Measurements from ENCODE around the gene SLC25A25.

SLC25A25 gene

DNA sequence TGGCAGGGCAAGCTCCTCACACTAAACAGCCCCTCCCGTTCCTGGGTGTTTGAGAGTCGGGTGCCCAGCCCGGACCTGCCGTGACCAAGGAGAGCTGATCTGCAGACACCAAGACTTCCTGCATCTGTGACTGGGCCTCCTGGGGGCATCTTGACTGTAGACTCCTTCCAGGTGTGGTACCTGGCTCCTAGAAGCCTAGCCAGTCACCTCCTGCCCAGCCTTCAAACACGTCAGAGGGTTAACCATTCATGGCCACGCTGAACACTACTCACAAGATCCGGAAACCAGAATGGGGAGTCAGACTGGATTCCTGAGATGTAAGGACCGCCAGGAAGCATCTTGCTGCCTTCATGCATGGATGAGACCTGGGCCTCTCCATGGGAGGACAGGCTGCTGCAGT is 77.5 kb downstream of the SLC25A25 start:
- DNase-seq (ENCODE audit: low read depth) = no peak

DNA sequence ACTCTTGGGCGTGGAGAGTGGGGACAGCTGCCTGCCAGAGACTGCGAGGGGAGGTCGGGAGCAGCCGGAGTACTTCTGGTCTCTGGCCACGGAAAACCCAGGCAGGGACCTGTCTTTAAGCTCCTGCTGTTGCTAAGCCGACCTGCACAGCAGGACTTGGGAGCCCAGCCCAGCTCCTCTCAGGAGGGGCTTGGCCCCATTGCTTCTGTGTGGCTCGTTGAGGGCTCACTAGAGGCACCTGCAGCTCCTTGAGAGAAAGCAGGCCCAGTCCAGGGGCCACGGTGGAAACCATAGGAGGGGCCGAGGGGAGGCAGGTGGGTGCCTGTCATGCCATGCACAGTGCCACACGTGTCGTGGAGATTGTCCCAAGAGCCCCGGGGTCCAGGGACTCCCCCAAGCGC is 77.9 kb downstream of the SLC25A25 start:
- DNase-seq (ENCODE audit: low read depth) = no peak

DNA sequence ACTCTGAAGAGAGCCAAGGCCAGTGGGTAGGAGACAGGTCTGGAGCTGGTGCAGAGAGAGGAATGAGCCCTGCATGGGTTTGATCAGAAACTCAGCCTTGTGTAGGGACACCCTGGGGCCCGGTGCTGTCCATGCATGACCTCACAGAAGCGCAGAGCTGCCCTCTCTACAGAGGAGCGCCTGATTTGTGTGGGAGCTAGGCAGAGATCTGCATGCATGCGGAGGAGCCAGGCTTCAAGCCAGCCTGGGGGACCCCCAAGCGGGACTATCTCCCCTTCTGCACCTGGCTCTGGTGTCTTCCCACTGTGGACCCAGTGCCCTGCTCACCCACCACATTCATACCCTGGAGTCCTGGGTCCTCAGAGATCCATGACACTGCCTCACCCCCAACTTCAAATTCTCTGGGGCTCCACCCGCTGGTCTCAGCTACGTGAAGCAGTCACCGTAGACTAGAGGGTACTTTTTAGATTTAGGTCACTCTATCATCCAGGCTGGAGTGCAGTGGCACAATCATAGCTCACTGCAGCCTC is 78.6 kb downstream of the SLC25A25 start:
- no peak for DNase-seq (ENCODE audit: low read depth)

DNA sequence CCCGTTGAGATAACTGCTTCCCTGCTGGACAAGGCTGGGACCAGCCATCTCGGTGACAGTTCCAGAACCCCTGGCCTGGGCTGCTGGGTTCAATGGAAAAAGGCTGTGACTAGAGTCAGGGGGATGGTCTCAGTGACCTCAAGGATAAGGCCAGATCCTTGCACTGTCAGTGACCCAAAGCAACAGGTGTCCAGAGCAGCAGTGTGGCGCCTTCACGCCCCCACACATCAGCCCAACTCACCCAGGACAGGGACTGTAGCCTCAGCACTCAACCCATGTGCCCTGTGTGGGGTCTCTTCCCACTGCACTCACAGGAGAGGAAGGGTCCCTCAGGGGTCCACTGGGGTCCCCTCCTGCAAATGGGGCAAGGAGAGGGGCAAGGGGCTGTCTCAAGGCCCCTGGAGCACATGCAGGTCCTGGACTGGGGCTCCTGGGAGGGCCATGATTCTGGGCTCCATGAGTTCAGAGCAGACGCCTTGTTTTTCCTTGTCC is 80.5 kb downstream of the SLC25A25 start:
- no peak for DNase-seq (ENCODE audit: low read depth)

DNA sequence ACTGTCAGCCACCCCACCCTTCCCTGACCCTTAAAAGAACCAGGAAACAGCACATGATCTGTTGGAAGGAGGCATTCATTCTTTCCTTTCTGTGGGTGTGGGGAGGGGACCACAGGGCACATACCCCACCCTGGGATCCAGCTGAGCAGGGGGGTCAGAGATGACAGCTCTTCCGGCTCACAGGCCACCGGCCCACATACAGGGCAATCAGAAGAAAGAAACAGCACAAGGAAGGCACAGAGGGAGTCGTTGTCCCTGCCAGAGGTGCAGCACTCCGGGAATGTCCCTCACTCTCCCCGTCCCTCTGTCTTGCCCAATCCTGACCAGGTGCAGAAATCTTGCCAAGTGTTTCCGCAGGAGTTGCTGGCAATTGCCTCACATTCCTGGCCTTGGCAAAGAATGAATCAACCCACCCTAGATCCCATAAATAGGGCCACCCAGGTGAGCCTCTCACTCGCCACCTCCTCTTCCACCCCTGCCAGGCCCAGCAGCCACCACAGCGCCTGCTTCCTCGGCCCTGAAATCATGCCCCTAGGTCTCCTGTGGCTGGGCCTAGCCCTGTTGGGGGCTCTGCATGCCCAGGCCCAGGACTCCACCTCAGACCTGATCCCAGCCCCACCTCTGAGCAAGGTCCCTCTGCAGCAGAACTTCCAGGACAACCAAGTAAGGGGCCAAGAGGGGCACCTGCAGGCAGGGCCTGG is 81.1 kb downstream of the SLC25A25 start, which contains the start of gene LCN2:
TSS of gene LCN2 (plus strand) at position 453 of the 701 bp plus-strand sequence. CDS start at position 526, 73 bp downstream.
- no peak for DNase-seq (ENCODE audit: low read depth)

DNA sequence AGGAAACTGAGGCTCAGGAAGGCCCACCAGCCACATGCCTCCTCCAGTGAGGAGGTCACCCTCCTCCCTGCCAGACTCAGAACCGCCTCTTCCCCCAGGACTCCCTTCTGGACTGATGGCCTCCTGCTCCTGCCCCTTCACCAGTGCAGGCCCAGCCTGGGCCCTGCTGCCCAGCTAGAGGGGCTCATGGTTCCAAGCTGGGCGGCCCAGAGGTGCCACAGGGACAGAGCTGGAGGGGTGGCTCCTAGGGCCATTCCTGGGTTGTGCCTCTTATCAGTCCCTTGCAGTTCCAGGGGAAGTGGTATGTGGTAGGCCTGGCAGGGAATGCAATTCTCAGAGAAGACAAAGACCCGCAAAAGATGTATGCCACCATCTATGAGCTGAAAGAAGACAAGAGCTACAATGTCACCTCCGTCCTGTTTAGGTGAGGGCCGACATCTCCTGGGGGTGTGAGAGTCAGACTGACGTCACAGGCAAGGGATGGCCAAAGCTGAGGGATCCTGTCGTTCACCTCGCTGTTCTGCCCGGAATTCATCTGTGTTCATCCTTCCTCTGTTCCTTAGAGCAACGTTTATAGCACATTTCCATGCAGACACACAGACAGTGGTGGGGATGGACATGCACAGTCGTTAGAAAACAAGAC is 82.0 kb downstream of the SLC25A25 start:
- no peak for DNase-seq (ENCODE audit: low read depth)

DNA sequence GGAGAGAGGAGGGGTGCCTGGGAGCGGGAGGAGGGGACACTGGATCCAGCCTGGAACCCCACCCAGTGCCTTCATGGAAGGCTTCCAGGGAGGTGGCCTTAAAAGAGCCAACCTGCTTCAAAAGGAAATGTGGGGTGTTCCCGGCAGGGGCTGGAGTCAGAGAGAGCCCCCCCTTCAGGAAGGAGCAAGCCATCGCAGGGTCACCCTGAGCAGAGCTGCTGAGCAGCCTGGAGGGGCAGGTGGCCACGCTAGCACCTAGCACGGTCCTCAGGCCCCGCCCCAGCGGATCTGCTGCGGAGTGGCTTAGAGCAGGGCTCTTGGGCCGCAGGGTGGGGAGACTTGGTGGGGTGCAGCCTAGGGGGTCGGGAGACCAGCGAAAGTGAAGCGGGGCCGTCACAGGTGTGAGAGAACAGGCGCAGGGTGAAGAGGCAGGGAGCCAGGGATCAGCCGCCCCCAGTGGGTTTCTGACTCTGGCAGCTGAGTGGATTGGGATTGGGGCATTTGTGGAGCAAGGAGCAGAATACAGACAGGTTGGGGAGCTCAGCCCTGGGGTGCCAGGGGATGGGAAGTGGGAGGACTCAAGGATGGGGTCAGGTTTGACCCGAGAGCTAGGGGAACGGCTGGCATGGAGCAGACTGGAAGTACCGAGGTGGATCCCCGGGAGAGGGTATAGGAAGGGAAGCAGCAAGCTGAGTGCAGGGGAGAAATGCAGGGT is 82.7 kb downstream of the SLC25A25 start:
- DNase-seq (ENCODE audit: low read depth) = no peak

DNA sequence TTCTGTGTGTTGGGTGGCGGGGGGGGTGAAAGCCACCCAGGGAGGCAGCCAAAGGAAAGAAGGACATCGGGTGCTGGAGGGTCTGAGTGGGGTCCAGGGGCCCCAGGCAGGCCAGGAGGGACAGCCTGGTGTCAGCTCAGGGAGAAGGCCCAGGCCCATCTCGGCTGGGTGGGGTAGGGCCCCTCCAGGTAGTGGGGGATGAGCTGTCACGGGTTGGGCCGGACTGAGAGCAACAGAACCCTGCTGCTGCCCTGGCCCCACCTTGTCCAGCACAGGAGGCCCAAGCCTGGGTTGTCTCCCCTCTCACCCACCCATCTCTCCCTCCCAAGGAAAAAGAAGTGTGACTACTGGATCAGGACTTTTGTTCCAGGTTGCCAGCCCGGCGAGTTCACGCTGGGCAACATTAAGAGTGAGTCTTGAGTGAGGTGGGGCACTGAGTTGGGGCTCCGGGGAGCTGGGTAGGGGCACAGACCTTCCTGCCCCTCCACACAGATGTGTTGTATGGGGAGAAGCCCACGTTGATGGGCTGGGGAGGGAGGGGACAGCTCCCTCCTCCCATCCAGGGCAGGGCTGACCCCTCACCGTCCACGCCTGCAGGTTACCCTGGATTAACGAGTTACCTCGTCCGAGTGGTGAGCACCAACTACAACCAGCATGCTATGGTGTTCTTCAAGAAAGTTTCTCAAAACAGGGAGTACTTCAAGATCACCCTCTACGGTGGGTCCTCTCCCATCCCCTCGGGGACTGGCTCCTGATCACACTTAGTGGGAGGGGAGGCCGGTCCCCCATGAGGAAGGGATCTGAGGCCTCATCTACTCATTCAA is 83.5 kb downstream of the SLC25A25 start:
- DNase-seq (ENCODE audit: low read depth) = no peak

DNA sequence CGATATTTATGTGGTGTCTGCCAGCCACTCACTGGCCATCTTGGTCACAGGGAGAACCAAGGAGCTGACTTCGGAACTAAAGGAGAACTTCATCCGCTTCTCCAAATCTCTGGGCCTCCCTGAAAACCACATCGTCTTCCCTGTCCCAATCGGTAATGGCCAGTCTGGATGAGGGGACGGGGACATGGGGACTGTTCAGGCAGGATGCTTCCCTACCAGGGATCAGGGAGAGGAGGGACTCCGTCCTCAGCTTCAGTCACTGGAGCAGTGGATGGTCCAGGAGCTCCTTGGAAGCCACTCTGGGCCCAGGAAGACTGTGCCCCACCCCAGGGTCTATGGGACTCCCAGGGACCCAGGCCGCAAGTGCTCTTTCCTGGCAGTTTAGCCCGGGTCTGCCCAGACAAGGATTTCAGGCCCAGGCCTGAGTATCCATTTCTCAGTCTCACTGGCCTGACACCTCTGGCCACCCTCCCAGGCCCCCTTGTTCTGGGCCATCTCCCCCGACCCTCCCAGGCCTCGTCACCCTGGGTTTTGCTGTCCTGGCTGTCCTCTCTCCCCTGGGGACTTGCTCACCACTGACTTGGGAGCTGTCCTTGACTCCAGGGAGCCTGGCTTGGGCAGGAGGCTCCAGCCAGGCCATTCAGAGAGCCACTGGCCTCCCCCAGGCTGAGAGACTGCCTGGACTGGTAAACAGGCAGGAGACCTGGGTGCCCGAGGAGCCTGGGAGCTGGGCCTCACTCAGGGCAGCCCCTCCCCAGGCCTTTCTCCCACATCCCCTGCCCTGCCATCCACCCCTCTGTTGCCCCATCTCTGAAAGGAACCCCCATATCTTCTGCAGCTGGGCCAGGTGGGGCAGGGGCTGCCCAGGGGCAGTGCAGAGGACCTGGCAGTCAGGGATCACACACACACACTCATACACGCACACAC is 84.4 kb downstream of the SLC25A25 start:
- no peak for DNase-seq (ENCODE audit: low read depth)

DNA sequence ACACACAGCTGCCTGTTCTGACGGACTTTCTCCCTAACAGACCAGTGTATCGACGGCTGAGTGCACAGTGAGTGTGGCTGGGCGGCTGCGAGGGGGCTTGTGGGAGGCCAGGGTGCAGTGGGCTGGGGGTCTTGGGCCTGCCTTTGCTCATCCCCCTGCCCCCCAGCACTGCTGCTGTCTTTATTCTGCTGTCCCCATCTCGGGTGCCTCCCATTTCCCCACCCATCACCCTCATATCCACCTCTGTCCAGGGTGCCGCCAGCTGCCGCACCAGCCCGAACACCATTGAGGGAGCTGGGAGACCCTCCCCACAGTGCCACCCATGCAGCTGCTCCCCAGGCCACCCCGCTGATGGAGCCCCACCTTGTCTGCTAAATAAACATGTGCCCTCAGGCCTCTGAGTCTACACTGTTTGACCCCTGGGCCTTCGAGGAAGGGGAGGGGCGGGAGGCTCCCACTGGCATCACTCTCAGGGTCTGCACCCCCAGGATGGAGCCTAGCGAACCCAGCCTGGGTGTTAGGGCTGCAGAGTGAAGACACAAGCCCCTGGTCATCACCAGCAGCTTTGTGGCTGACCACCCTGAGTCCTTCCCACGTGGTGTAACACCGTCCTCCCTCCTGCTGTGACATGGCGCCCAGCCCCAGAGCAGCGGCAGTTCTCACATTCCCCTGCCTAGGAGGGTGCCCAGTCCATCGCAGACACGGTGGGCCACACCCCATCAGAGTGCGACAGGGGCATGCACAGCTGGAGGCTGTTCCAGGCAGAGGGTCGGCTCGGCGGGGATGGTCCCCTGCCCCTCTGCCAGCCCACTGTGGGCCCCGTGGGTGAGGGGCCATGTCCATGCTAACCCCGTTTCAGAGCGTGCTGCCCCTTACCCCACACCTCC is 85.3 kb downstream of the SLC25A25 start:
- DNase-seq (ENCODE audit: low read depth) = no peak

DNA sequence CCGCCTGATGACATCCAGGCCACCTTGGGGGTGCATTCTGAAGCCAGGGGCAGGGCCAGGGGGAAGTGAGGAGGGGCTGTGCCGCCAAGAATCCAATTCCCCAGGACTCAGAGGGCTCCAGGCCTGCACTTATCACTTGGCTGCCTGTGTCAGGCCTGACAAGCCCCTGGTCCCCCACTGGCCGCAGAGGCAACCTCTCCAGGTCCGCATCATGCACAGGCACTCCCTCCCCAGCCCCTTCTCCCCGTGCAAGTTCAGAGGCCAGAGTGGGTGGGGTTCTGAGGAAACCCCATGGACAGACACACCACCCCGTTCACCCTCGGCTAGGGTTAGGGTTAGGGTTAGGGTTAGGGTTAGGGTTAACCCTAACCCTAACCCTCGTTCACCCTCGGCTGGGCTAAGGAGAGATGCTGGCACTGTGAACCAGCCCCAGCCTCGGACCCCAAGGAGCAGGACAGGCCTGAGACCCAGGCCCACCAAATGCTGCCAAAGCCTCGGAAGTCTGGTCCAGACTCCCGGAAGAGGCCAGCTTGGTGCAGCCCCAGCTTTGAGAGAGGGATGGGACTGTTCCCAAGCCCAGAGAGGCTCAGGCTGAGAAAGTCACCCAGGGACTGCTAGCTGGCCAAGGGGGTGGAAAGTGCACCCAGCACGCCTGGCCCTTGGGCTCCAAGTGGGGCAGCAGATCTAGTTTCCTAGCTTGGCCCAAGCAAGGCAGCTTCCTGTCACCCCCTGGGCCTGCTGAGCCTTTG is 86.1 kb downstream of the SLC25A25 start:
- DNase-seq (ENCODE audit: low read depth) = no peak

DNA sequence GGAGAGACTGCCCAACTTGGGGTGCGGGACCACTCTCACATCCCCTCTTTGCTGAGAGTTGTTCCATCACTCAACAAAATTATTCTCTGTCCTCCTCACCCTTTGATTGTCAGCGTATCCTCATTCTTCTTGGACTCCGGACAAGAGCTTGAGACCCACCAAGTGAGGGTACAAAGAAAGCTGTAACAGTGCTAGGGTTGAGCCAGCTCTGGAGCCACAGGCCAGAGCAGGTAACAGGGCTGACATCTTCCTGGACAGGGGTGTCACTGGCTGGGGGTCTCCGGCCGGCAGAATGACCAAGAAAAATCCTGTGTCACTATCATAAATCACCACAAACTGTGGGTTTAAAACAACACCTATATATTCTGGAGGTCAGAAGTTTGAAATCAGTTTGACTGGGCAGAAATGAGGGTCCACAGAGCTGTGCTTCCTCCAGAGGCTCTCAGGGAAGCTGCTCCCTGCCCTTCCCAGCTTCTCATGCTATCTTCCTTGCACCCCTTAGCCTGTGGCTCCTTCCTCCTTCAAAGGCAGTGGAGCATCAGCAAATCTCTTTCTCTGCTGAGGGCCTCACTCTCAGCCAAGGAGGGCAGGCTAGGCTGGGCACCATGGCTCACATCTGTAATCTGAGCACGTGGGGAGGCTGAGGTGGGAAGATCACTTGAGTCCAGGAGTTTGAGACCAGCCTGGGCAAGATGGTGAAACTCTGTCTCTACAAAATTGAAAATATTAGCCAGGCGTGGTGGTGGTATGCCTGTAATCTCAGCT is 87.9 kb downstream of the SLC25A25 start:
- DNase-seq (ENCODE audit: low read depth) = no peak
